Measurements from ENCODE around the gene FAM174A.

Gene FAM174A

GRCh38 chr5:100550531-100551051, 15.4 kb downstream of the FAM174A start:
- H3K4me3 Mint-ChIP-seq = no peak overlapping the region
- H3K27me3 Mint-ChIP-seq (ENCODE audit: low read depth) = no peaks in the 10 kb centered on the region
- no peak overlapping the region for H3K27ac Mint-ChIP-seq

GRCh38 chr5:100551183-100551582, 16.0 kb downstream of the FAM174A start:
- Mint-ChIP-seq H3K4me3 (no peak overlapping the region), H3K9me3 (no peaks in the 10 kb centered on the region), H3K27me3 (ENCODE audit: low read depth) (no peaks in the 10 kb centered on the region), H3K4me1 (ENCODE audit: low read depth) (peaks cover 2% of the 10 kb centered on the region), H3K36me3 (ENCODE audit: low read depth) (no peaks in the 10 kb centered on the region), H3K27ac (no peak overlapping the region)

More at GRCh38 chr5:100550531-100551051, 15.4 kb downstream of the FAM174A start:
- no peaks in the 10 kb centered on the region for H3K36me3 Mint-ChIP-seq (ENCODE audit: low read depth)
- peaks cover 2% of the 10 kb centered on the region for H3K4me1 Mint-ChIP-seq (ENCODE audit: low read depth)
- H3K9me3 Mint-ChIP-seq = no peaks in the 10 kb centered on the region

- Mint-ChIP-seq H3K27me3 (ENCODE audit: low read depth) (no peaks in the 10 kb centered on the region), H3K4me1 (ENCODE audit: low read depth) (peaks cover 2% of the 10 kb centered on the region), H3K4me3 (no peak overlapping the region), H3K9me3 (no peaks in the 10 kb centered on the region), H3K27ac (no peak overlapping the region), H3K36me3 (ENCODE audit: low read depth) (no peaks in the 10 kb centered on the region)
These were observed 18.0 kb downstream of the FAM174A start for GRCh38 chr5:100553209-100553608.

- Mint-ChIP-seq H3K4me1 (ENCODE audit: low read depth) (no peaks in the 10 kb centered on the region), H3K36me3 (ENCODE audit: low read depth) (peaks cover 11% of the 10 kb centered on the region), H3K27ac (no peak overlapping the region), H3K4me3 (no peak overlapping the region), H3K9me3 (no peaks in the 10 kb centered on the region), H3K27me3 (ENCODE audit: low read depth) (no peaks in the 10 kb centered on the region)
These were observed 25.7 kb downstream of the FAM174A start for GRCh38 chr5:100560860-100561259.

- H3K4me3 Mint-ChIP-seq = no peak overlapping the region
- H3K4me1 Mint-ChIP-seq (ENCODE audit: low read depth) = peaks cover 1% of the 10 kb centered on the region
- H3K9me3 Mint-ChIP-seq = no peaks in the 10 kb centered on the region
- H3K27me3 Mint-ChIP-seq (ENCODE audit: low read depth) = no peaks in the 10 kb centered on the region
- peaks cover 11% of the 10 kb centered on the region for H3K36me3 Mint-ChIP-seq (ENCODE audit: low read depth)
- no peak overlapping the region for H3K27ac Mint-ChIP-seq
These were observed 27.6 kb downstream of the FAM174A start for GRCh38 chr5:100562821-100563220.

- Mint-ChIP-seq H3K27me3 (ENCODE audit: low read depth) (no peaks in the 10 kb centered on the region), H3K27ac (no peak overlapping the region), H3K4me1 (ENCODE audit: low read depth) (peaks cover 1% of the 10 kb centered on the region), H3K36me3 (ENCODE audit: low read depth) (peaks cover 11% of the 10 kb centered on the region), H3K9me3 (no peaks in the 10 kb centered on the region), H3K4me3 (no peak overlapping the region)
These were observed 31.4 kb downstream of the FAM174A start for GRCh38 chr5:100566382-100567141.

- Mint-ChIP-seq H3K36me3 (ENCODE audit: low read depth) (no peaks in the 10 kb centered on the region), H3K4me1 (ENCODE audit: low read depth) (no peaks in the 10 kb centered on the region), H3K27ac (no peak overlapping the region), H3K9me3 (no peaks in the 10 kb centered on the region), H3K4me3 (no peak overlapping the region), H3K27me3 (ENCODE audit: low read depth) (no peaks in the 10 kb centered on the region)
These were observed 39.5 kb downstream of the FAM174A start for GRCh38 chr5:100574716-100575115.

- no peaks in the 10 kb centered on the region for H3K9me3 Mint-ChIP-seq
- H3K4me1 Mint-ChIP-seq (ENCODE audit: low read depth) = no peaks in the 10 kb centered on the region
- H3K27me3 Mint-ChIP-seq (ENCODE audit: low read depth) = no peaks in the 10 kb centered on the region
- no peak overlapping the region for H3K4me3 Mint-ChIP-seq
- H3K27ac Mint-ChIP-seq = no peak overlapping the region
- no peaks in the 10 kb centered on the region for H3K36me3 Mint-ChIP-seq (ENCODE audit: low read depth)
These were observed 40.6 kb downstream of the FAM174A start for GRCh38 chr5:100575815-100576214.

- Mint-ChIP-seq H3K9me3 (no peaks in the 10 kb centered on the region), H3K4me1 (ENCODE audit: low read depth) (no peaks in the 10 kb centered on the region), H3K4me3 (no peak overlapping the region), H3K27ac (no peak overlapping the region), H3K27me3 (ENCODE audit: low read depth) (no peaks in the 10 kb centered on the region), H3K36me3 (ENCODE audit: low read depth) (no peaks in the 10 kb centered on the region)
These were observed 41.1 kb downstream of the FAM174A start for GRCh38 chr5:100576217-100576751.

- no peak overlapping the region for H3K4me3 Mint-ChIP-seq
- no peaks in the 10 kb centered on the region for H3K4me1 Mint-ChIP-seq (ENCODE audit: low read depth)
- no peak overlapping the region for H3K27ac Mint-ChIP-seq
- H3K9me3 Mint-ChIP-seq = no peaks in the 10 kb centered on the region
- H3K27me3 Mint-ChIP-seq (ENCODE audit: low read depth) = no peaks in the 10 kb centered on the region
- H3K36me3 Mint-ChIP-seq (ENCODE audit: low read depth) = no peaks in the 10 kb centered on the region
These were observed 42.3 kb downstream of the FAM174A start for GRCh38 chr5:100577506-100577905.

GRCh38 chr5:100584069-100584468, 48.9 kb downstream of the FAM174A start:
- Mint-ChIP-seq H3K4me3 (no peak overlapping the region), H3K36me3 (ENCODE audit: low read depth) (no peaks in the 10 kb centered on the region), H3K9me3 (no peaks in the 10 kb centered on the region), H3K4me1 (ENCODE audit: low read depth) (no peaks in the 10 kb centered on the region), H3K27ac (no peak overlapping the region), H3K27me3 (ENCODE audit: low read depth) (no peaks in the 10 kb centered on the region)

- no peaks in the 10 kb centered on the region for H3K9me3 Mint-ChIP-seq
- H3K27me3 Mint-ChIP-seq (ENCODE audit: low read depth) = no peaks in the 10 kb centered on the region
- no peaks in the 10 kb centered on the region for H3K4me1 Mint-ChIP-seq (ENCODE audit: low read depth)
- no peak overlapping the region for H3K27ac Mint-ChIP-seq
- no peaks in the 10 kb centered on the region for H3K36me3 Mint-ChIP-seq (ENCODE audit: low read depth)
- no peak overlapping the region for H3K4me3 Mint-ChIP-seq
These were observed 49.7 kb downstream of the FAM174A start for GRCh38 chr5:100584889-100585288.

- H3K9me3 Mint-ChIP-seq = no peaks in the 10 kb centered on the region
These were observed 55.7 kb downstream of the FAM174A start for GRCh38 chr5:100590867-100591266.

GRCh38 chr5:100595152-100595811, 60.1 kb downstream of the FAM174A start:
- H3K4me3 Mint-ChIP-seq = no peak overlapping the region
- no peaks in the 10 kb centered on the region for H3K9me3 Mint-ChIP-seq
- H3K4me1 Mint-ChIP-seq (ENCODE audit: low read depth) = no peaks in the 10 kb centered on the region
- H3K36me3 Mint-ChIP-seq (ENCODE audit: low read depth) = no peaks in the 10 kb centered on the region
- H3K27me3 Mint-ChIP-seq (ENCODE audit: low read depth) = peaks cover 14% of the 10 kb centered on the region
- H3K27ac Mint-ChIP-seq = no peak overlapping the region

More at GRCh38 chr5:100590867-100591266, 55.7 kb downstream of the FAM174A start:
- Mint-ChIP-seq H3K27ac (no peak overlapping the region), H3K36me3 (ENCODE audit: low read depth) (no peaks in the 10 kb centered on the region), H3K4me3 (no peak overlapping the region), H3K4me1 (ENCODE audit: low read depth) (no peaks in the 10 kb centered on the region), H3K27me3 (ENCODE audit: low read depth) (no peaks in the 10 kb centered on the region)

GRCh38 chr5:100595812-100596173, 60.6 kb downstream of the FAM174A start:
- no peak overlapping the region for H3K27ac Mint-ChIP-seq
- no peaks in the 10 kb centered on the region for H3K4me1 Mint-ChIP-seq (ENCODE audit: low read depth)

More at GRCh38 chr5:100595812-100596173, 60.6 kb downstream of the FAM174A start:
- Mint-ChIP-seq H3K4me3 (no peak overlapping the region), H3K36me3 (ENCODE audit: low read depth) (no peaks in the 10 kb centered on the region), H3K9me3 (no peaks in the 10 kb centered on the region), H3K27me3 (ENCODE audit: low read depth) (peaks cover 15% of the 10 kb centered on the region)
